Neural progenitor cell (in vitro differentiated cells): ENCODE measurements around the gene LYZL6. TPM values are rescaled to one million over a fixed set of nuclear protein-coding genes. Genes with fewer than 3 reads are reported as not detected.
"Not testable (repeated sequence)": the region's sequence is repeated elsewhere in the genome, so short reads cannot be mapped to it uniquely, and the experiment has no call there.

Experiments
- DNase-seq: peaks from one replicate; pipeline ENCODE4 v3.0.0-alpha.2; 2016; ENCODE audit warnings: low spot score
- H2AFZ ChIP-seq: fragments of 200-600 bp; sonication (generic); replicated peaks from 2 replicates; pipeline ENCODE4 v1.6.1; 2016; ENCODE audit warnings: antibody characterized with exemption
- H3F3A ChIP-seq: fragments of 200-600 bp; sonication (generic); 2 replicates; pipeline ENCODE4 v1.6.1; 2016; ENCODE audit warnings: antibody characterized with exemption, low read depth
- H3K27ac ChIP-seq: fragments of 200-600 bp; sonication (generic); 2 replicates; pipeline ENCODE4 v1.5.1; 2016; ENCODE audit warnings: mild to moderate bottlenecking
- H3K27me3 ChIP-seq: fragments of 200-600 bp; sonication (generic); 2 replicates; pipeline ENCODE4 v1.6.1; 2016; ENCODE audit warnings: mild to moderate bottlenecking, moderate library complexity
- H3K36me3 ChIP-seq: fragments of 200-600 bp; sonication (generic); 2 replicates; pipeline ENCODE4 v1.5.1; 2016
- H3K4me1 ChIP-seq: fragments of 200-600 bp; sonication (generic); 2 replicates; pipeline ENCODE4 v1.6.1; 2016; ENCODE audit warnings: mixed run types
- H3K4me2 ChIP-seq: fragments of 200-600 bp; sonication (generic); 2 replicates; pipeline ENCODE4 v1.6.1; 2016
- H3K4me3 ChIP-seq: fragments of 200-600 bp; sonication (generic); 2 replicates; pipeline ENCODE4 v1.5.1; 2016
- H3K79me2 ChIP-seq: fragments of 200-600 bp; sonication (generic); 2 replicates; pipeline ENCODE4 v1.6.1; 2016; ENCODE audit warnings: low read depth
- H3K9ac ChIP-seq: fragments of 200-600 bp; sonication (generic); 2 replicates; pipeline ENCODE4 v1.6.1; 2016
- H3K9me3 ChIP-seq: fragments of 200-600 bp; sonication (generic); 2 replicates; pipeline ENCODE4 v1.5.1; 2016; ENCODE audit warnings: low read depth
- H4K20me1 ChIP-seq: fragments of 200-600 bp; sonication (generic); 2 replicates; pipeline ENCODE4 v1.6.1; 2016; ENCODE audit warnings: low read depth
- H3K27ac Mint-ChIP-seq: 3 replicates; pipeline ENCODE4 v1.8.0; 2021; ENCODE audit warnings: mixed read lengths
- H3K27me3 Mint-ChIP-seq: 2 replicates; pipeline ENCODE4 v1.8.0; 2022; ENCODE audit warnings: low read depth, mild to moderate bottlenecking, inconsistent platforms, moderate library complexity, mixed read lengths; ENCODE audit not compliant: insufficient read depth
- H3K36me3 Mint-ChIP-seq: 3 replicates; pipeline ENCODE4 v1.8.0; 2021; ENCODE audit warnings: mixed read lengths
- H3K4me1 Mint-ChIP-seq: 3 replicates; pipeline ENCODE4 v1.8.0; 2021; ENCODE audit warnings: mixed read lengths
- H3K4me3 Mint-ChIP-seq: 3 replicates; pipeline ENCODE4 v1.8.0; 2021; ENCODE audit warnings: mild to moderate bottlenecking, moderate library complexity, mixed read lengths
- H3K9me3 Mint-ChIP-seq: 3 replicates; pipeline ENCODE4 v1.8.0; 2020; ENCODE audit warnings: mixed read lengths
- CTCF ChIP-seq: fragments of 200-600 bp; sonication (generic); IDR thresholded peaks from 2 replicates; pipeline ENCODE4 v1.5.1; 2017; ENCODE audit warnings: antibody characterized with exemption, mild to moderate bottlenecking
- EZH2 ChIP-seq: fragments of 200-600 bp; sonication (generic); IDR thresholded peaks from 2 replicates; pipeline ENCODE4 v1.6.1; 2017; ENCODE audit warnings: antibody characterized with exemption, mild to moderate bottlenecking, moderate library complexity
- EZH2phosphoT487 ChIP-seq: fragments of 200-600 bp; sonication (generic); IDR thresholded peaks from 2 replicates; pipeline ENCODE4 v1.6.1; 2017; ENCODE audit warnings: antibody characterized with exemption
- total RNA-seq: library from RNA; depleted of rRNA; stranded (reverse); fragments of >200 nt; gene quantifications from 2 replicates; pipeline ENCODE4 v1.2.3, GENCODE V29; 2015; ENCODE audit warnings: low replicate concordance

Gene LYZL6
- total RNA-seq, 1 donor from 2014 or later, result not detected

GRCh38 chr17:35898283-35899070 is 45.0 kb downstream of the LYZL6 start:
- no peaks in the 10 kb centered on the region for H3F3A ChIP-seq
- no peak for TF ChIP-seq EZH2
- TF ChIP-seq CTCF, result no peak
- TF ChIP-seq EZH2phosphoT487, result no peak
- DNase-seq, result no peak
- no peaks in the 10 kb centered on the region for H3K36me3 Mint-ChIP-seq
- no peak overlapping the region for H3K27ac Mint-ChIP-seq
- H3K4me1 Mint-ChIP-seq, result peaks cover 11% of the 10 kb centered on the region
- no peak overlapping the region for H3K4me2 ChIP-seq
- no peak overlapping the region for H2AFZ ChIP-seq
- no peaks in the 10 kb centered on the region for H4K20me1 ChIP-seq
- H3K9me3 ChIP-seq, result no peaks in the 10 kb centered on the region
- no peaks in the 10 kb centered on the region for H3K4me1 ChIP-seq
- H3K79me2 ChIP-seq, result no peaks in the 10 kb centered on the region
- no peak overlapping the region for H3K9ac ChIP-seq
- H3K27me3 Mint-ChIP-seq, result peaks cover 2% of the 10 kb centered on the region
- H3K9me3 Mint-ChIP-seq, result no peaks in the 10 kb centered on the region
- H3K27me3 ChIP-seq, result no peaks in the 10 kb centered on the region
- H3K4me3 ChIP-seq, result no peak overlapping the region
- H3K4me3 Mint-ChIP-seq, result no peak overlapping the region
- H3K36me3 ChIP-seq, result no peaks in the 10 kb centered on the region
- no peak overlapping the region for H3K27ac ChIP-seq

GRCh38 chr17:35897772-35898171 is 45.7 kb downstream of the LYZL6 start:
- not testable (repeated sequence) for H3K9me3 Mint-ChIP-seq, H3K27ac Mint-ChIP-seq, H3K27me3 ChIP-seq, H3K9ac ChIP-seq, H3F3A ChIP-seq, H3K4me2 ChIP-seq, H2AFZ ChIP-seq, H3K4me3 Mint-ChIP-seq, H3K36me3 ChIP-seq, H3K27me3 Mint-ChIP-seq, H3K79me2 ChIP-seq, H3K4me3 ChIP-seq, H3K36me3 Mint-ChIP-seq, H3K4me1 ChIP-seq, H4K20me1 ChIP-seq, H3K9me3 ChIP-seq, DNase-seq, H3K27ac ChIP-seq
- peaks cover 11% of the 10 kb centered on the region for H3K4me1 Mint-ChIP-seq

- DNase-seq, result no peak
- no peak overlapping the region for H3K4me2 ChIP-seq
- peaks cover 3% of the 10 kb centered on the region for H3K4me1 ChIP-seq
- no peak overlapping the region for H2AFZ ChIP-seq
- no peak overlapping the region for H3K27ac Mint-ChIP-seq
- H3K4me3 Mint-ChIP-seq, result no peak overlapping the region
- H3K36me3 ChIP-seq, result no peaks in the 10 kb centered on the region
- no peaks in the 10 kb centered on the region for H3K9me3 Mint-ChIP-seq
- H3K79me2 ChIP-seq, result no peaks in the 10 kb centered on the region
- H3K4me3 ChIP-seq, result no peak overlapping the region
- no peak overlapping the region for H3K9ac ChIP-seq
- H3K27me3 ChIP-seq, result no peaks in the 10 kb centered on the region
- TF ChIP-seq EZH2phosphoT487 (no peak), CTCF (no peak), EZH2 (no peak)
- no peaks in the 10 kb centered on the region for H3K9me3 ChIP-seq
- no peaks in the 10 kb centered on the region for H4K20me1 ChIP-seq
- no peaks in the 10 kb centered on the region for H3F3A ChIP-seq
- H3K36me3 Mint-ChIP-seq, result no peaks in the 10 kb centered on the region
- peaks cover 13% of the 10 kb centered on the region for H3K4me1 Mint-ChIP-seq
- no peak overlapping the region for H3K27ac ChIP-seq
- no peaks in the 10 kb centered on the region for H3K27me3 Mint-ChIP-seq
These were observed 47.6 kb downstream of the LYZL6 start for GRCh38 chr17:35895636-35896587.
